Measurements from ENCODE around the gene CYTIP.

CYTIP gene

DNA sequence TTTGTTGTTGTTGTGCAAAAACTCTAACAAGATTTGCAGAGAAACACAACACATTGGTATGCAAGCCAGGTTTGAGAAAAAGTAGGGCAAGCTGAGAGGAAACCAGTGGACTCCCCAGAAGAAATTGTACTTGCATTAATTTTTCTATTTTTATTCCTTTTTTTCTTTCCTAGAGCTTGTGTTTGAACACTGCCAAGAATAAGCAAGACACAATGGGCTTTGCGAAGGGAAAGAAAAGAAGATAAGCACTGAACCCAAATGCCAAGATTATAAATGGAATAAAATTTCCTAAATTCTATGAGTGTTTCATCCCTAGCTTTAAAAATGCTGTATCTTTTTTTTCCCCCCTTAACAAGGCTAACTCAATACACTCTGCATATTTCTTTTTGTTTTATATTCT is 17.0 kb upstream of the CYTIP start:
- no peak for DNase-seq

DNA sequence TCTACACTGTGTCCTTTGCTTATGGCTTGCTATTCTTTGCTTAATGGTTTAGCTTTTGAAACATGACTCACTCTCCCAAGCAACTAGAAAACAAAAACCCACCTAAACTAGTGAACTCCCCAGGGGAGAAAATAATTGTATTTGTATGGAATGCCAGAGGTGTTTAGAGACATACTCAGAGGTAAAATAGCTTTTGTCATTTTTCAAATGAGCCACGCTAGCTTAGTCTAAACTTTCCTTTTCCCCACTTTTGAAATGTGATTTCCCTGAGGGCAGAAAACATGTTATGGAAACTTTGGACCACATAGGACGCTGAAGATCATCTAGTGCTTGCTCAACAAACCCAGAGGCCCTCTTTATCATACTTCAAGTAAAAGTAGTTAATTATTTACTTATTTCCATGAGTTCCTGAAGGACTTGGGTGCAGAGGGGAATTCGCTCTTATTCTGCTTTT is 16.5 kb upstream of the CYTIP start:
- DNase-seq = no peak

DNA sequence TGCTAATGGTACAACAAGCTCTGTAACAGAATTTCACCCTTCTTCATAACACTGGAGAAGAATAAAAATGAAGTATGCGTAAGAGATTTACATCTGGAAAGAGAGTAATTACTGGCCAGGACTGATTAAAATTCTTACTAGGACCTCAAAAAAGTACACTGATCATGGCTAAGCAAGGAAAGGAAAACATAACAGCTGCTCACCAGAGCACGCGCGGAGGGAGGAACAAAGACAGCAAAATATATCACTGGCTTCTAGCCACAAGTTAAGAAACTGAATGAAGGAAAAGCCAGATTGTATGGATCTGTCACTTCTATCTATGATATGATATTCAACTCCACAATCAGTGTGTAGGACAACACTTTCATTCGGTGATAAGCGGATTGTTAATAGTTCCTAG is 15.6 kb upstream of the CYTIP start:
- DNase-seq = no peak

DNA sequence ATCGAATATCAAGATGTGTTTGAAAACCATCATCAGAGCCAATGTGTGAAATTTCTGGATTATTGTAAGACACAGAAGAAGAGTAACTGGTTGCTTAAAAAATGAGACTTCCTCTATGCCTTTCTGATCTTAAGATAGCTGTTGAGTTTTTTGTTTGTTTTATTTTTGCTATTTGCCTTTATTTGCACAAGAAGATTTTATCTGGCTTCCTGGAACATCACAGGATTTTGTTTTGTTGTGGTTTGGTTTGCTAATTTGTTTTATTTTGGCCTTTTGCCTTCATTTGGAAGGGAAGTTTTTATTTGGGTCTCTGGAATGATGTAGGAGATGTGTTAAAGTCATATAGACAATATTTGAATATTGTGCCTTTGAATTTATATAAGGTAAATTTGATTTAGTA is 3.9 kb upstream of the CYTIP start:
- DNase-seq = no peak

DNA sequence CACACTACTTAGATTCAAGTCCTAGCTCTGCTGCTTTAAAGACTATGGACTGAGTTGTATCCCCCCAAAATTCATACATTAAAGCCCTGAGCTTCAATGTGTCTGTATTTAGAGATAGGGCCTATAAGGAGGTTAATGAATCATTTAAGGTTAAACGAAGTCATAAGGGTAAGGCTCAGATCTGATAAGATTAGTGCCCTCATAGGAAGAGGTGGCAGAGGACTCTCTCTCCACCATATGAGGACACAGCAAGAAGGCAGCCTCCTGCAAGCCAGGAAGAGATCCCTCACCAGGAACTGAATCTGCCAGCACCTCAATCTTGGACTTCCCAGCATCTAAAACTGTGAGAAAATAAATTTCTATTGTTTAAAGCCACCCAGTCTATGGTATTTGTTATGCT is 3.1 kb upstream of the CYTIP start:
- no peak for DNase-seq

DNA sequence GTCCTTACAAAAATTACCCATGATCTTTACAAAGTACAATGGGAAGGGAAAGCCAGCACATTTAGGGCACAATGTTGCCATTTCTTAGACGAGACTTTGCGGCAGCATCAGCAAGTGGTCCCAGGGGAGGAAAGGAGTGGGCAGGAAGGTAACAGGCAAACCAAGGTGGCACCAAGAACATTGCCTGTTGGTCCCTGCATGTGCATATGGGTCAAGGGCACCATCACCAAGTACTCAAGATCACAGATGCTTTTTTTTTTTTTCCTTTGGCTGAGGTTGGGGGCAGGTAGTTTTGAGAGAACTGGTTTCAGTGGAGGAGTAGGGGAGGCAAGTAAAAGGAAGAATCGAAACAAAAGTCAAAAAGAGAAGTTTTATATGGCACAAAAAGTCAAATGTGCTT is 752 bp upstream of the CYTIP start:
- DNase-seq = no peak

DNA sequence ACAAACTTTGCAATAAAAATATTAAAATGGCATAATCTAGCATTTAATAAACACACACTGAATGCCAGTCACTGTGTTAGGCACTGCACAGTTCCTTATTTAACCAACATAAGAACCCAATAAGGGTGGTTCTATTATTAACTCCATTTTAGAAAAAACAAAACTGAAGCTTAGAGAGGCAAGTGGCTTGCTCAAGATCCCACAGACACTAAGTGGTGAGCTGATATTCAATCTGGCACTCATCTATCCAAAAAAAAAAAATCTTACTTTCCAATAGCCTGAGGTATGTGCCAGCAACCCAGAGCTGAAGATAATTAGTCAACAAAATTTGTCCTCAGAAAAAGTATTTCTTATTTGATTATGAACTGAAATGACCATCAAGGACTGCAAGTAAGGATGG is 799 bp downstream of the CYTIP start:
- DNase-seq = no peak

DNA sequence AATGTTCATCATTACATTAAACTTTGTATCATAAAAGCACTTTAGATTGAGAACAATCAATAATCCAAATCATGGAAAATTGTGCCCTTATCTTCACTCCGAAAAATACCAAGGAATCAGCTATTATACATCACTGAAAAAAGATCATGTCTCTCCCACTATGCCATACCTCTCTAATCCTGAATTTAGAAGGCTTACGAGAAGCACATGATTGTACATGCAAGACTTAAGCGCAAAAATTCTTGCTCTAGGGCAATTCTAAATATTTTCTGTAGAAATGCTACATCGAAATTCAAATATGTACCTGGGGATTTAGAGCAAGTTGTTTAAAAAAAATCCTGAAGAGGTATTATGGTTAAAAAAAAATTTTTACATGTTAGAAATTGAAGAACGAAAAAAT is 1.3 kb downstream of the CYTIP start:
- DNase-seq = no peak

DNA sequence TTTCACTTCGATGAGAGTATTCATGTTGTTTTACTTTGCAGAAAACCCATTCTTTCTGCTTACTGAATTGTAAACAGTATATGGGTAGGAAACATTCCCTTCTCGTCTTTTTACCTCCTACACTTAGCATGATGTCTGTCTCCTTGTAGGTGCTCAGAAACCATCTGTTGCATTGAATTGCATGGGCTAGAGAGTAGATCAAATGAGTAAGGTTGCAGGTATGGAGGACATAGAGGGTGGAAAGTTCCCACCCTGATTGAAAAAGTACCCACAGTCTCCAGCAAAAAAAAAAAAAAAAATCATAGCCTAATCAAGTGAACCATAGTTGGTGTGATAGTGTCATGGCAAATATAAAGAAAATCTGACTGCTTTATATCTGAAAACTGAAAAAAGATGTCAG is 1.7 kb downstream of the CYTIP start:
- DNase-seq = no peak

DNA sequence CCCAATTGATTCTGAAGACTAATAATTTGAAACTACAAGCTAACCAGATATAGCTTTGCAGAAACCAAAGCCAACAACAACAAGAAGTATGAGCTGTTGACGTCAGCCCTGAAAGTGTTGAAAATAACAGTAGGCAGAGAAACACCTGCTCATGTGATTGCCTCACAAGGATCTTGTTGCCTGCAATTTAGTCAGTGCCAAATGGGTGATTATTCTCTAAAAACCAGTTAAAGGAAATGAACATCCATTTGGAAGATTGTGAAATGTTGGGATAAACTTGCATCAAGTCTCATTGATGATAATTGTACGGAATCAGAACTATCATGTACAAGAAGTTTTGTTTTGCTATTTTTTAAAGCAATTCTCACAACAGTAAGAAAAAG is 2.8 kb downstream of the CYTIP start:
- DNase-seq = no peak

DNA sequence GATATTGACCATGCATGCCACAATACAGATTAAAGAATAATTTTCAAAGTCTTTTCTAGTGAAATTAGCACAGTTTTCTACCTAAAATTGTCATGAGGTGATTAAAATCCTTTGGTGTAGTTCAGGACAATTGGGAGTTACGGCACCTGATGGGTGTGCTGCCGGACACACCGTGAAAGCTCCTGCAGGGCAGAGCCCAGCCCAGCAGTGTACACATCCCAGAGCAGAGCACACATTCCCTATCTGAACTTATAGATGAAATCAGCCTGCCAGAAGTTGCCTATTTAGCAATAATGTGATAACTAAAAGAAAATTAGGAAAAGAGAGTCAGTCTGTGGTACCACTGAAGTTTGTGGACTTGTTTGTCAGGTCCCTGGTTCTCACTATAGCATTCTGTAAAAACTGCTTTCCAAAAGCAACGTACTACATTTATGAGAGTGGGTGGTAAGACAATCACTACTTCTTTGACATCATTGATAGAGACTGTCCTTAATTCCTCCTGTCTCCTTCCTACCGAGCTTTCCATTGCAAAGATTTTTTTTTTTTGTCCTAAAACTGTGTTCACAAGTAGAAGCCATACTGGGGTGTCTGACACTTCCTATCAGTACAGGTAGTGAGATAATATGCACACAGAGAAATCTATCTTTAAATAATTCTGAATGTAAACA is 3.4 kb downstream of the CYTIP start:
- DNase-seq = no peak

DNA sequence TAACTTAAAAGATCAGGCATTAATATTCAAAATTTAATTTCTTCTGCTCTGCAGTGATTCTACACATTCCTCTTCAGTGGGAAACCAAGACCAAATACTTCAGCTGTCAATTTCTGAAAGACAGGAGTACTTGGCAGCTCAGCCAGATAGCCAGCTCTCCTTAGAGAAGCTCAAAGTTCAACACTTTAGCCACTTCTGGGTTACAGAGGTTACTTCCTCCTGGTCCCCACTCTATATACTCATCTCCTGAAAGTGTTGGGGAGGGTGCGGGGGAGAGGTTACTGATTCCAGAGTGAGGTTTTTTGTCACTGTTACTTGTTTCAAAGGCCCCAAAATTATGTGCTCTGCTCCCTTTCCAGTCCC is 4.1 kb downstream of the CYTIP start:
- DNase-seq = no peak

DNA sequence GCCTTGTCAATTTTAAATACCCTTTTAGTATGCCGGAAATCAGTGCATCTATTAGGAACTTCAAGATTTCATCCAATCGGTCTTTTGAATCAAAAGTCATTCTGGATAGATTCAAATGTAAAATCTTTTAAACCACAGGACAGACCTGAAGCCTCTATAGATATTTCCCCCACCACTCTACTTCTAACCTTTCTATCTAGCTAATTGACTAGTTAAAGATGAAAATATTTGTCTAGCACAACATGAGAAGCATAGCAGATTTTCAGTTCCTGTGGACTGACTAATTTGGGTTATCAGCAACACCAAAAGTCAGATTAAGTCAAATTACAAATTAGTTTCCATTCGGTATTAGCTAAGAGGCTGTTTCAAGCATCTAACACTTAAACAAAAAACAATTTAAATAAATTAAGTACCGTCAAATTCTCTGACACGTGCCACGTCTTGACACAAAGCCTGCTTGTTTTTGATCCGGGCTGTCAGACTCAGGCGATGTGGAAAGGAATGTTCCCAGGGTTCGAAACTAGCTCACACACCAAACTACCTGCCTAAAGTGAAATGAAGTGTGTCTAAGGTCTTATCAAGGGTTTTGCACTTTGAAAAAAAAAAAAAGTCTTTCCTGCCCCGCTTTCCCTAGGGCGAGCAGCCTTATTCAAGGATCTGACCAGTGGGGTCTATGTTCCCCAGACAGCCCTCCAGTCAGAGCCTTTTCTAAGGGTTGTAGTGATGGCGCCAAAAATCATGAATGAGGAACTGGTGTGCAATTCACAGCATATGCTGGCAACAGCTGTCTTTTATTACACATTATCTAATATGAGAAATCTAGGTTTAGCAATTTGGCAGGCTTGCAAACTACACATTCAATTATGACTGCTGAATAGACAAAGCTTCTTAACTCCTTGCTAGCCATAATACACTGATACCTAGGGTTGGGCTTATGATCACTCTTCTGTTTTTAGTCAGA is 4.7 kb downstream of the CYTIP start:
- DNase-seq = no peak

DNA sequence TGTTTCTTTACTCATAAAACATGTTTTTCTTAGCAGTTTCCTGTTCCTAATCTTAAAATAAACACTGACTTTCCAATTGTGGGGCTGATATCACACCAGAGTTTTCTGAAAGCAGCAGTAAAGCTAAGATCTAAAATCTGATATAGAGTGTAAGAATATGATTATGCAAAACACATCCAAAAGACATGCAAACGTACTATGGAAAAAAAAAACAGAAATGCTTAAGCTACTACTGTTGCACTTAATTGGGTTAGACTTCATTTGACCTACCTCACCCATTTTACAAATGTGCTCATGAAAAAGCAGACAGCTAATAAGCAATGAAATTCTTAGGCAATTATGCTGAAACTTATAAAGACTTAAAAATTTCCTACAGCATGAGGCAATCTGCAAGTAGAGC is 10.5 kb downstream of the CYTIP start:
- DNase-seq = no peak

DNA sequence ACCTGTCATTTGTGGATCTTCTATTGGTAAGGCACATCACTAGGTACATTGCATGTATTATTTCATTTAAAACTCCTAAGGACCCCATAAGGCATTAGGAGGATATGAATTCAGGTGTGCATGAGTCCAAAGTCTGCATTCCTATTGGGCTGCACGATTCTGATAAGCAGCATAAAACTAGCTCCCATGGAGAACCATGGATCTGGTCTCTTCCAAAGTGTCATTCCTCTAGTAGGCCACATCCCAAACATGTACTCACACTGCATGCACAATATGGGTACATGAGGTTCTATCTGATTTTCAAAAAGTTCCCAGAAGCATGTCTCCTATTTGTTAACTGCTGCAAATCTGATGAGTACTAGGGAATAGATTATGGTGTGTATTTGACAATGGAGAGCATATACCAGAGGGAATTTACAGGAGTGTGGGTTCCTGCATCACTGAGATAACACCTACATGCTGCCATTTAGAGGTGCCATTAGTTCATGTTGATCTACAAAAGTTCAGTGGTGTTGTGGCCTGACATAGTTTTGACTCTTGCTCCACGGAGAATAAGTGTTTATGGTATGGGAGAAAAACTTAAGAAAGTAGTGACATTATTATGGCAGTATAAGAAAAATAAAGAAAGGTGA is 11.3 kb downstream of the CYTIP start:
- DNase-seq = no peak

DNA sequence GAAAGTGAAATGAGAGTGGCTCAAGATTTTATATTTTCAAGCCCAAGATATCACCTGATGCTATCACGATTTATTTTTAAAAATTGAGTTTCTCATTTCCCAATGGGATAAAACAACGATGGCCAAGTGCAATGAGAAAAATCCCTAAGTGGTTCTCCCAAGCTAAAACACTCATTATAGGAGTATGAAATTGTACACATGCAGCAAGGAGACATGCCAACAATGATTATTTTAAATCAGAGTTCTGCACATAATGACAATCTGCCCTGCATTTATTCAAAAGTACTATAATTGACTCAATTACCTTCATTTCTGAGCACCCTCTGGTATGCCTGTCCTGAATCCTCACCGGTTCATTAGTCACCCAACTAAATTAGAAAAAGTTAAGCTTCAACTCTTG is 12.7 kb downstream of the CYTIP start:
- DNase-seq = no peak

DNA sequence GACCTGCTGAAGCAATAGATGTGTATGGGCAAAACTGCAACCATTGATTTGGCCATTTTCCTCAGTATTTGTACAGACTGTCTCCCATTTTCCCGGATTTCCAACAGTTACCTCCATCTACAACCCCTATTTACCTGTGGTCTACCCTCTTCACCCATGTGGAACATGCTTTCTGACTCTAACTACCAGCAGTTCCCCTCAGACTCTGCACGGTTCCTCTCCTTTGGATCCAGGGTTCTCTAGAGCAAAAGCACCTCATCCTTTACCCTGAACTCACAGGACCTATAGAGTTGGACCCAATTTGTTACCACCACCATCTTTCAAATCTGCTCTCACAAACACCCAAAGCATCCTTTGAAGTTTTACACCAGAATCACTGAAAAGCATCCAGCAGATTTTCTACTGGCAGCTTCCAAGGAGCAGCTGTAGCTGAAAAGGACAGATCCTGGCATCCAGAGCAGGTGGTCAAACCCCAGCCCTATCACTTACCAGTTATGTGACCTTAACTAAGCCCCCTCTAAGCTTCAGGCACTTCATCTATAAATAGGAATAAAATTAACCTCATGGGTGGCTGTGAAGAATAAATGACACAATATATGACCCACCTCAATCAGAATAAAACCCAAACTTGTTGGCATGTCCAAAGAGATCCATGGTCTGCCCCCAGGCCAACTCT is 15.3 kb downstream of the CYTIP start:
- no peak for DNase-seq

DNA sequence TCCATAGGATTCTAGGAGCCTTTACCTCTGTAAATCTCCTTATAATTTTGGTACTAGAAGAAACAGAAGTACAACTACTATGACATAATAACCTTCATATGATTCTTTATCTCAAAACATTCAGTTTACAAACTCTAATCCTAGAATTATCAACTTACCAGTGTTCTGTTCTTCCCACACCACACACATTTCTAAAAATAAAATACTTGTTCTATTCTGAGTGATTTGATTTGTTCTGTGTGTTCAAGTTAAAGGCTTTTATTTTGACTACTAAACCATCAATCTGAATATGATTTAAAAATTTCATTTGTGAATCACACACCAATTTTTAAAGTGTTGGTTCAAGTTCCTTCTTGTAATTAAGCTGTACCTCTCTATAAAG is 16.0 kb downstream of the CYTIP start:
- no peak for DNase-seq

DNA sequence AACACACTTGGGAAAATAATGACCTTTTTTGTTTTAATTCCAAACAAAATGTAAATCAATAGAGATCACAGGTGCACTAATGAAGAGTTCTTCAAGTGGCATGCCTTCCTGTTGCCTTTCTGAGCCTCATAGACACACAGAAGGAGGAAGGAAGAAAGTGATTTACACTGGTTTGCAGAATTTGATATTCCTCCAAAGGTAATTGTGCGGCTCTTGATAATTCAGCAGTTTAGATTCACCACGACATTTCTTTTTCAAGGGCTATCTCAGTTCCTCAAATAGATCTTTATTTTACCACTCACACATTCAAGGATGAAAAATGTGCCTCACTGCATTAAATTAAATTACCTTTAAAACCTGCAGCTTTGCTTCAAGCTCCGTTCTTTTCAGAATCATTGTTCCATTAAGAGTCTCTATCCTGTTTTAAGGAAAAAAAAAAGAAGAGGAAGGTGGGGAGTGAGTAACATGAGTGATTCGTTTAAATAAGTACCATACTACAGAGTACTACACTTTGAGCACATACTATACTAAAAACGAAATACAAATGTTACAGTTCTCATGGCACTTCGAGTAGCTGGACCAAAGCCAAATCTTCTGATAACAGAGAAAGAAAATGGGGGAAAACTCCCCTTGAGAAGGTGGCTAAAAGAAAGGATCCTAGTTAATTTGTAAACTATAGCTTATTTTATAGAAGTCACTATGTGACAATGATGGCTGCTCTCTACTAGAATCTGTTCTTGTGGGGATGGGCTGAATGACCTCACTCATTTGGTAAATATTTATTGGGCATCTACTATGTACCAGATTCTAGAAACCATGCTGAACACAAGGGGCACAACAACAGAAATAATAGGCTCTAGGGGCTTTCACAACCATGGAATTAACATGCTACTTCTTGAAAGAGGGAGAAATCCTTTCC is 16.6 kb downstream of the CYTIP start:
- DNase-seq = no peak

DNA sequence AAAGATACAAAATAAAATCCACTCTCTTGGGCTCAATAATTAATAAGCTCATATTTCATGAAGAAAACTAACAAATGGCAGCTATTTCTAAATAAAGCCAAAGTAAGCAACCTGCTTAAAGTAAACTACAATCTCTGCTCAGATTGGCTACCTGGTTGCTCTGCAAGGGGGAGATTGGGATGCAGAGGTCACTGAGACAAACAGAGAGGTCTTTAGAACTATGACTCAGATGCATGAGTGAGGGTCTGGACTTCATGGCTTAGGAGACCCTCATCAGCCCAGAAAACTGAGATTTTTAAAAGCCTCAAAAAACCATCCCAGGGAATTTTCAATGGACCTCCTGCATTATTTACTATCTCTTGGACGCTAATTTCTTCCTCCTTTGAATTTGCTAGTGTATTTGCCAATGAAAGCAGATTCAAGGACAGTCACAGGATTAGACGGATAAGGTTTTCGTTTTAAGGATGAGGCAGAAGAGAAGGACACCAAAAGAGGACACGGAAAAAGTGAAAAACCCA is 17.4 kb downstream of the CYTIP start:
- DNase-seq = no peak

DNA sequence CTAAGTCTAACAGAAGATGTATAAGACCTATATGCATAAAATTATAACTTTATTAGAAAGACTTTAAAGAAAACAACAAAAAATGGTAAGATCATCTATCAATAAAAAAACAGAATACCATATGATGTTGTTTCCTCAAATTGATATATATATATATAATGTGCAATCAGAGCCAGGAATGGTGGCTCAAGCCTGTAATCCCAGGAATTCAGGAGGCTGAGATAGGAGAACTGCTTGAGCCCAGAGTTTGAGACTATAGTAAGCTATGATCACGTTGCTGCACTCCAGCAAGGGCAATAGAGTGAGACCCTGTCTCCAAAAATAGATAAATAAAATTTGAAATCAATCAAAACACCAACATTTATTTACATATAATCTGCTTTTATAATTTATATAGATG is 19.5 kb downstream of the CYTIP start:
- no peak for DNase-seq

DNA sequence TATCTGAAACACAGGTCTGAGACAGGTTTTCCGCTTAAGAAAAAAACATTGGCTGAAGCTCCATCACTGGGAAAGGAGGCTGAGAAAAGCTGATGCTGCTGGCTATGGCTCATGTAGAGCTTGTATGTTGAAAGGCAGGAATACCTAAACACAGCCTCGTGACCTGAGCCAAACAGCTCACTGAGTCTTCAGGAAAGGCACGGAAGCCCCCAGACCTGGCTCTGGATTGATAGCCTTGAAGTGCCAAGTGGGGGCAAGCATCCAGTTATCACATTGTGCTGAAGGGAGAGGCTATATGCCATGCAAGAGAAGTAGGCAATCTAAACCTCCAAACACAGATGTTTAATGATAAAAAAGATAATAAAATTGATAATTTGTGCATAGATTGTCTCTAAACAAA is 21.9 kb downstream of the CYTIP start:
- no peak for DNase-seq

Data from activated CD4-positive, CD25-positive, alpha-beta regulatory T cell treated with anti-CD3 and anti-CD28 coated beads, Interleukin-2, amount 50 U/mL, for 72 hours (primary cell).